Upper lobe of left lung (tissue), 6 donors: Measurements from ENCODE around the gene GPAT2. TPM values are rescaled to one million over a fixed set of nuclear protein-coding genes. Genes with fewer than 3 reads are reported as not detected.

ENCODE experiments used
- small RNA-seq, 4 donors: library from RNA; depleted of rRNA; stranded (forward); fragments of <200 nt; gene quantifications; one replicate each; pipeline ENCODE3, GENCODE V24; 2016
- total RNA-seq, 6 donors: library from RNA; depleted of rRNA in 4 of 6; stranded (reverse); fragments of >200 nt in 4 of 6; gene quantifications; one replicate each; pipeline versions ENCODE4 v1.1.0 to v1.2.1, GENCODE V29; 2016 to 2021
- donor health status: DM: no; HTN: no; CAD: no; lungs with moderate emphysema.
- donor health status: DM: no; HTN: yes; CAD: no; lungs with severe emphysema.

GPAT2 gene
- total RNA-seq, 6 donors from 2014 or later = 0.10 to 8.9 (median 3.5) TPM; not detected in 1

Small RNA genes within 50 kb of the gene (small RNA-seq; reads per million reads assigned to genes)
- gene RN7SL210P = 0 reads per million in 4 donors

Other genes starting within 250 kb of the GPAT2 start
- gene ANKRD36C, start 43.1 kb downstream of the GPAT2 start, total RNA-seq = 10 to 100 TPM; 13.1 to 62.9 (median 30.7) TPM
- 1 to 10 TPM in 1 of 6 donors, under 1 TPM in 5; 0.15 to 1.0 (median 0.31) TPM for gene ADRA2B, start 81.7 kb upstream of the GPAT2 start, total RNA-seq
- 1 to 10 TPM in 1 of 6 donors, under 1 TPM in 2, not detected in 3; 0.23 to 1.3 (median 0.27) TPM for gene ASTL, start 103.6 kb upstream of the GPAT2 start, total RNA-seq
- gene DUSP2, start 110.5 kb upstream of the GPAT2 start, total RNA-seq = 10 to 100 TPM in 4 of 6 donors, 1 to 10 TPM in 2; 6.9 to 21.0 (median 12.5) TPM
- 100 to 1,000 TPM in 4 of 6 donors, 10 to 100 TPM in 2; 76.4 to 226 (median 166) TPM for gene STARD7, start 173.9 kb upstream of the GPAT2 start, total RNA-seq
- 10 to 100 TPM; 21.0 to 75.8 (median 44.8) TPM for gene TMEM127, start 231.1 kb upstream of the GPAT2 start, total RNA-seq
- 100 to 1,000 TPM in 3 of 6 donors, 10 to 100 TPM in 3; 69.0 to 169 (median 91.0) TPM for gene CIAO1, start 231.3 kb upstream of the GPAT2 start, total RNA-seq